ENCODE measurements around the gene CDK4.

CDK4 gene

GRCh38 chr12:57771873-57772428, 19.8 kb upstream of the CDK4 start, which contains the start of gene METTL1:
Gene METTL1 (minus strand): TSS chr12:57772105. CDS start chr12:57772083, 22 bp downstream.
- DNase-seq = peak; percentile 97

GRCh38 chr12:57771236-57771872, 19.2 kb upstream of the CDK4 start:
- peak; percentile 98 for DNase-seq

GRCh38 chr12:57770734-57771133, 18.6 kb upstream of the CDK4 start:
- peak; percentile 57 for DNase-seq

- DNase-seq = no peak
Observed at GRCh38 chr12:57769594-57769993, 17.5 kb upstream of the CDK4 start.

- DNase-seq = no peak
Observed at GRCh38 chr12:57767876-57768275, 15.8 kb upstream of the CDK4 start.

- DNase-seq = no peak
Observed at GRCh38 chr12:57767305-57767698, 15.2 kb upstream of the CDK4 start.

GRCh38 chr12:57766464-57767304, 14.6 kb upstream of the CDK4 start, which contains the start of gene CYP27B1:
Gene CYP27B1 (minus strand): TSS chr12:57767078. CDS start chr12:57767041, 37 bp downstream.
- peak; percentile 74 for DNase-seq

- no peak for DNase-seq
Observed at GRCh38 chr12:57765698-57766463, 13.8 kb upstream of the CDK4 start.

GRCh38 chr12:57765003-57765697, 13.0 kb upstream of the CDK4 start:
- DNase-seq = peak; percentile 38

- DNase-seq = no peak
Observed at GRCh38 chr12:57764662-57765002, 12.5 kb upstream of the CDK4 start.

GRCh38 chr12:57763881-57764661, 12.0 kb upstream of the CDK4 start:
- no peak for DNase-seq

GRCh38 chr12:57762463-57762862, 10.4 kb upstream of the CDK4 start:
- no peak for DNase-seq

GRCh38 chr12:57761391-57761998, 9.4 kb upstream of the CDK4 start:
- DNase-seq = no peak

GRCh38 chr12:57760347-57760982, 8.4 kb upstream of the CDK4 start:
- no peak for DNase-seq

- DNase-seq = no peak
Observed at GRCh38 chr12:57759360-57759980, 7.4 kb upstream of the CDK4 start.

- no peak for DNase-seq
Observed at GRCh38 chr12:57758552-57759359, 6.6 kb upstream of the CDK4 start.

- DNase-seq = no peak
Observed at GRCh38 chr12:57757771-57758170, 5.7 kb upstream of the CDK4 start.

- DNase-seq = peak; percentile 69
Observed at GRCh38 chr12:57756406-57757341, 4.6 kb upstream of the CDK4 start.
